ENCODE measurements around the gene PCDHGA9.
"Not testable (repeated sequence)": the region's sequence is repeated elsewhere in the genome, so short reads cannot be mapped to it uniquely, and the experiment has no call there.

The PCDHGA9 gene

DNA sequence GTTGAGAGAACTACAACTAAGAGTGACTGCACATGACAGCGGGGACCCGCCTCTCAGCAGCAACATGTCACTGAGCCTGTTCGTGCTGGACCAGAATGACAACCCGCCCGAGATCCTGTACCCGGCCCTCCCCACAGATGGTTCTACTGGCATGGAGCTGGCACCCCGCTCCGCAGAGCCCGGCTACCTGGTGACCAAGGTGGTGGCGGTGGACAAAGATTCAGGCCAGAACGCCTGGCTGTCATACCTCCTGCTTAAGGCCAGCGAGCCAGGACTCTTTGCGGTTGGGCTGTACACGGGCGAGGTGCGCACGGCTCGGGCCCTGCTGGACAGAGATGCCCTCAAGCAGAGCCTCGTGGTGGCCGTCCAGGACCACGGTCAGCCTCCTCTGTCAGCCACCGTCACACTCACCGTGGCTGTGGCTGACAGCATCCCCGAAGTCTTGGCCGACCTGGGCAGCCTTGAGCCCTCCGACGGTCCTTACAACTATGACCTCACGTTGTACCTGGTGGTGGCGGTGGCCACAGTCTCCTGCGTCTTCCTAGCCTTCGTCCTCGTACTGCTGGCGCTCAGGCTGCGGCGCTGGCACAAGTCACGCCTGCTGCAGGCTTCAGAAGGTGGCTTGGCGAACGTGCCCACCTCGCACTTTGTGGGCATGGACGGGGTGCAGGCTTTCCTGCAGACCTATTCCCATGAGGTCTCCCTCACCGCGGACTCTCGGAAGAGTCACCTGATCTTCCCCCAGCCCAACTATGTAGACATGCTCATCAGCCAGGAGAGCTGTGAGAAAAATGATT lies 17.9 kb upstream of the PCDHGA9 start:
- DNase-seq (ENCODE audit: low read depth in 2 of 2), result no peak

GRCh38 chr5:141387557-141388311 lies 14.8 kb upstream of the PCDHGA9 start, which contains the start of gene PCDHGB4:
Gene PCDHGB4 (plus strand): TSS chr5:141387698. CDS start chr5:141387885, 187 bp downstream.
- DNase-seq (ENCODE audit: low read depth in 2 of 2), result not testable (repeated sequence)

GRCh38 chr5:141388661-141389060 lies 13.9 kb upstream of the PCDHGA9 start:
- DNase-seq (ENCODE audit: low read depth in 2 of 2), result no peak

GRCh38 chr5:141389153-141390042 lies 13.2 kb upstream of the PCDHGA9 start:
- no peak for DNase-seq (ENCODE audit: low read depth in 2 of 2)

DNA sequence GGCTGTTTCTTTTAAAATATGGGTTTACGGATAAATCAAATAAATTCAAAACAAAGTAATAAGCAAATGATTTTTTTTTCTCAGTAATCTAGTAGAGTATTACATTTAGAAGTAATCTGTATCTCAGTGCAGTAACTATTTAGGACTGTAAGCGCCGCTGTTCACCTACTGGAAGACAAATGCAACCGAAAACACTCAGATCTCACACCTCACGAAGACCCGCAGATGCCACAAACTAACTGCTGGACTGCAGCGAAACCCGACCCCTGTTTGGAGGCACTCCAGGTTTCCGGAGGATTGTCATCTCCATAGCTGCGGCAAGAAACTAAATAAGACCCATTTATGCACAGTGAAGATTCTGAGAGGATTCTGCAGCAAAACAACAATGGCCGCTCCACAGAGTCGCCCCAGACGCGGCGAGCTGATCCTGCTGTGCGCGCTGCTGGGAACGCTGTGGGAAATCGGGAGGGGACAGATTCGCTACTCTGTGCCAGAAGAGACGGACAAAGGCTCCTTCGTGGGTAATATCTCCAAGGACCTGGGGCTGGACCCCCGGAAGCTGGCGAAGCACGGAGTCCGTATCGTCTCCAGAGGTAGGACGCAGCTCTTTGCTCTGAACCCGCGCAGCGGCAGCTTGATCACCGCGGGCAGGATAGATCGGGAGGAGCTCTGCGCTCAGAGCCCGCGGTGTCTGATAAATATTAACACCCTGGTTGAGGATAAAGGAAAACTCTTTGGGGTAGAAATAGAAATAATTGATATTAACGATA lies 10.0 kb upstream of the PCDHGA9 start, which contains the start of gene PCDHGA8:
PCDHGA8 (plus strand) TSS at position 205 of the 770 bp plus-strand sequence; CDS start at position 386, 181 bp downstream.
- no peak for DNase-seq (ENCODE audit: low read depth in 2 of 2)

DNA sequence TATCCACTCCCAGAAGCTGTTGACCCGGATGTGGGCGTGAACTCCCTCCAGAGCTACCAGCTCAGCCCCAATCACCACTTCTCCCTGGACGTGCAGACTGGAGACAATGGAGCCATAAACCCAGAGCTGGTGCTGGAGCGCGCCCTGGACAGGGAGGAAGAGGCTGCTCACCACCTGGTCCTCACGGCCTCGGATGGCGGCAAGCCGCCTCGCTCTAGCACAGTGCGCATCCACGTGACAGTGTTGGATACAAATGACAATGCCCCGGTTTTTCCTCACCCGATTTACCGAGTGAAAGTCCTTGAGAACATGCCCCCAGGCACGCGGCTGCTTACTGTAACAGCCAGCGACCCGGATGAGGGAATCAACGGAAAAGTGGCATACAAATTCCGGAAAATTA lies 9.3 kb upstream of the PCDHGA9 start:
- DNase-seq (ENCODE audit: low read depth in 2 of 2), result no peak

DNA sequence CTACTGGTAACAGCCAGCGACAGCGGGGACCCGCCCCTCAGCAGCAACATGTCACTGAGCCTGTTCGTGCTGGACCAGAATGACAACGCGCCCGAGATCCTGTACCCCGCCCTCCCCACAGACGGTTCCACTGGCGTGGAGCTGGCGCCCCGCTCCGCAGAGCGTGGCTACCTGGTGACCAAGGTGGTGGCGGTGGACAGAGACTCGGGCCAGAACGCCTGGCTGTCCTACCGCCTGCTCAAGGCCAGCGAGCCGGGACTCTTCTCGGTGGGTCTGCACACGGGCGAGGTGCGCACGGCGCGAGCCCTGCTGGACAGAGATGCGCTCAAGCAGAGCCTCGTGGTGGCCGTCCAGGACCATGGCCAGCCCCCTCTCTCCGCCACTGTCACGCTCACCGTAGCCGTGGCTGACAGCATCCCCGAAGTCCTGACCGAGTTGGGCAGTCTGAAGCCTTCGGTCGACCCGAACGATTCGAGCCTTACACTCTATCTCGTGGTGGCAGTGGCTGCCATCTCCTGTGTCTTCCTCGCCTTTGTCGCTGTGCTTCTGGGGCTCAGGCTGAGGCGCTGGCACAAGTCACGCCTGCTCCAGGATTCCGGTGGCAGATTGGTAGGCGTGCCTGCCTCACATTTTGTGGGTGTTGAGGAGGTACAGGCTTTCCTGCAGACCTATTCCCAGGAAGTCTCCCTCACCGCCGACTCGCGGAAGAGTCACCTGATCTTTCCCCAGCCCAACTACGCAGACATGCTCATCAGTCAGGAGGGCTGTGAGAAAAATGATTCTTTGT lies 8.0 kb upstream of the PCDHGA9 start:
- DNase-seq (ENCODE audit: low read depth in 2 of 2), result not testable (repeated sequence)

DNA sequence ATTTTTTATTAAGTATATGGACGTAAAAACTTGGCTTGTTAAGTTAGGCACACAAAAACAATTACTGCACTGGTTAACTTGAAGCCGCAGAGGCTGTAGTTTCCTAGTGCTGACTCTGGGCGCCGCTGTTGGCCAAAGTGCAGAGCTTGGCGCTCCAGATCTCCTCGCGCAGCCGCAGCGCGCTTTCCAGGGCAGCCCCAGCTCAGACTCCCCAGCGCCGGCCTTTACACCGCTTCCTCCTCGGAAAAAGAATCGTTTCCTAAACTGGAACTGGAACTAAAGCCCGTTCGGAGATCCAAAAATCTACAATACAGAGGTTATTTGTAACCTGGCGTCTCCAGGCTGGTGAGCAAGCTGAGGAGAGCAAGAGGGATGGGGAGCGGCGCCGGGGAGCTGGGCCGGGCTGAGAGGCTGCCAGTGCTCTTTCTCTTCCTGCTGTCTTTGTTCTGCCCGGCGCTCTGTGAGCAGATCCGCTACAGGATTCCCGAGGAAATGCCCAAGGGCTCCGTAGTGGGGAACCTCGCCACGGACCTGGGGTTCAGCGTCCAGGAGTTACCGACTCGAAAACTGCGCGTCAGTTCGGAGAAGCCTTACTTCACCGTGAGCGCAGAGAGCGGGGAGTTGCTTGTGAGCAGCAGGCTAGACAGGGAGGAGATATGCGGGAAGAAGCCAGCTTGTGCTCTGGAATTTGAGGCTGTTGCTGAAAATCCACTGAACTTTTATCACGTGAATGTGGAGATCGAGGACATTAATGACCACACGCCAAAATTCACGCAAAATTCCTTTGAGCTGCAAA lies 4.6 kb upstream of the PCDHGA9 start, which contains the start of gene PCDHGB5:
PCDHGB5 (plus strand) TSS at position 192 of the 796 bp plus-strand sequence; CDS start at position 373, 181 bp downstream.
- DNase-seq (ENCODE audit: low read depth in 2 of 2), result not testable (repeated sequence)

- DNase-seq (ENCODE audit: low read depth in 2 of 2), result no peak
Observed at GRCh38 chr5:141398608-141399007, 4.0 kb upstream of the PCDHGA9 start.

- DNase-seq (ENCODE audit: low read depth in 2 of 2), result no peak
Observed at GRCh38 chr5:141399555-141400258, 2.9 kb upstream of the PCDHGA9 start.

DNA sequence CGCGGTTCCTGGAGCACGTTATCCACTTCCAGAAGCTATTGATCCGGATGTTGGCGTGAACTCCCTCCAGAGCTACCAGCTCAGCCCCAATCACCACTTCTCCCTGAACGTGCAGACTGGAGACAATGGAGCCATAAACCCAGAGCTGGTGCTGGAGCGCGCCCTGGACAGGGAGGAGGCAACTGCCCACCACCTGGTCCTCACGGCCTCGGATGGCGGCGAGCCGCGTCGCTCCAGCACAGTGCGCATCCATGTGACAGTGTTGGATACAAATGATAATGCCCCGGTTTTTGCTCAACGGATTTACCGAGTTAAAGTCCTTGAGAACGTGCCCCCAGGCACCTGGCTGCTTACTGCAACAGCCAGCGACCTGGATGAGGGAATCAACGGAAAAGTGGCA lies 809 bp downstream of the PCDHGA9 start:
- DNase-seq (ENCODE audit: low read depth in 2 of 2), result no peak

GRCh38 chr5:141407790-141408505 lies 5.4 kb downstream of the PCDHGA9 start, which contains the start of gene PCDHGB6:
Gene PCDHGB6 (plus strand): TSS chr5:141408021. CDS start chr5:141408203, 182 bp downstream.
- DNase-seq (ENCODE audit: low read depth in 2 of 2), result not testable (repeated sequence)

GRCh38 chr5:141409598-141410306 lies 7.2 kb downstream of the PCDHGA9 start:
- DNase-seq (ENCODE audit: low read depth in 2 of 2), result no peak

DNA sequence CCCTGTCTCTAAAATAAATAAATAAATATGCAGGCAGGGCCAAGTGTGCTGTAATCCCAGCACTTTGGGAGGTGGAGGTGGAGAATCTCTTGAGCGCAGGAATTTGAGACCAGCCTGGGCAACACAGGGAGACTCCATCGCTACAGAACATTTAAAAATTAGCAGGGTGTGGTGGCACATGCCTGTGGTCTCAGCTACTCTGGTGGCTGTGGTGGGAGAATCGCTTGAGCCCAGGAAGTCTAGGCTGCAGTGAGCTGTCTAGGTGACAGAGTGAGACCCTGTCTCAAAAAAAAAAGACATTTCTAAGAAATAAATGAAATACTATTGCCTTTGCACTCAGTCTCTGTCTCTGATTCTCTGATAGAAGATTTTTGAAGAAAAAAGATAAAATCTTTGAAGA lies 9.0 kb downstream of the PCDHGA9 start:
- DNase-seq (ENCODE audit: low read depth in 2 of 2), result no peak

- no peak for DNase-seq (ENCODE audit: low read depth in 2 of 2)
Observed at GRCh38 chr5:141412854-141413539, 10.4 kb downstream of the PCDHGA9 start, which contains the start of gene PCDHGA10. Gene PCDHGA10 (plus strand): TSS chr5:141412987. CDS start chr5:141413176, 189 bp downstream.

- DNase-seq (ENCODE audit: low read depth in 2 of 2), result no peak
Observed at GRCh38 chr5:141413540-141414069, 11.0 kb downstream of the PCDHGA9 start.

Measured in stimulated activated CD8-positive, alpha-beta memory T cell treated with anti-CD3 and anti-CD28 coated beads, Interleukin-15, amount 100 ng/mL, for 4 hours (primary cell).